Measurements from ENCODE around the gene TXNRD1.
"Not testable (repeated sequence)": the region's sequence is repeated elsewhere in the genome, so short reads cannot be mapped to it uniquely, and the experiment has no call there.

The TXNRD1 gene

DNA sequence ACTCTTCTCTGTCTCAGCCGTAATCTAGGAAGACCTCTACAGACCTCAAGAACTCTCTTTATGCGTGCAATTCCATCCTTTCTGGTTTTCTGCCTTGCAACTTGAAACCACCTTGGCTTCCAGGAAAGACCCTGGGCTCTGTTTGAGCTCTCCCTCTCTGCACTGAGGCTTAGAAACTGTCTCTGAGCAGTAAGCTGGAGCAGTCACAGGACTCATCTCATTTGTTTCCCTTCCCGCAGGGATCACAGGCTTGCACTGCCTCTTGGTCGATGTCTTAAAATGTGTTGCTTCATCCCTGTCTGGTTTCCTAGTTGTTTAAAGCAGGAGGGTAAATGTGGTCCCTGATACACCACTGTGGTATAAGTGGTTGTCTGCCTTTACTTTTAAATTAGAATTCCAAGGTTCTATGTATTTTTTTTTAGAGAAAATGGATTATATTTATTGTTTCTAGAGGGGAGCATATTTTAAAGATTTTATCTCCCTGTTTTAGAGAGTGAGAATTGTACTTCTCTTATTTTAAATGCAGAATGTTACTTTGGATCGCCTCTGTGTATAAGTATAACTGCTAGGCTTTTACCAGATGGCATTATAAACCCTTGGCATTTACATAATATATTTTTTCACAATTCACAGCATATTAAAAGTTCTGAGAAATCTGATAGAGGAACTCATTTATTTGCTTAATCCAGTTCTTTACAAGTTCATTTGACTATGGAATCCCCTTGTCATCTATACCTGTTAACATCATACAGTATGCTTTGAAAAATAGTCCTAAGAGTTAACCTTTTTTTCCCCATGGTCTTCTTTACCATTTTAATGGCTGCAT is 114.3 kb downstream of the TXNRD1 start:
- no peaks in the 10 kb centered on the region for H3K27me3 ChIP-seq
- H3K36me3 ChIP-seq = peaks cover 88% of the 10 kb centered on the region
- TF ChIP-seq, protein P1, sequence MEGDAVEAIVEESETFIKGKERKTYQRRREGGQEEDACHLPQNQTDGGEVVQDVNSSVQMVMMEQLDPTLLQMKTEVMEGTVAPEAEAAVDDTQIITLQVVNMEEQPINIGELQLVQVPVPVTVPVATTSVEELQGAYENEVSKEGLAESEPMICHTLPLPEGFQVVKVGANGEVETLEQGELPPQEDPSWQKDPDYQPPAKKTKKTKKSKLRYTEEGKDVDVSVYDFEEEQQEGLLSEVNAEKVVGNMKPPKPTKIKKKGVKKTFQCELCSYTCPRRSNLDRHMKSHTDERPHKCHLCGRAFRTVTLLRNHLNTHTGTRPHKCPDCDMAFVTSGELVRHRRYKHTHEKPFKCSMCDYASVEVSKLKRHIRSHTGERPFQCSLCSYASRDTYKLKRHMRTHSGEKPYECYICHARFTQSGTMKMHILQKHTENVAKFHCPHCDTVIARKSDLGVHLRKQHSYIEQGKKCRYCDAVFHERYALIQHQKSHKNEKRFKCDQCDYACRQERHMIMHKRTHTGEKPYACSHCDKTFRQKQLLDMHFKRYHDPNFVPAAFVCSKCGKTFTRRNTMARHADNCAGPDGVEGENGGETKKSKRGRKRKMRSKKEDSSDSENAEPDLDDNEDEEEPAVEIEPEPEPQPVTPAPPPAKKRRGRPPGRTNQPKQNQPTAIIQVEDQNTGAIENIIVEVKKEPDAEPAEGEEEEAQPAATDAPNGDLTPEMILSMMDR (IDR thresholded peaks at IDR 0.05) = no peak
- peak overlapping the region; percentile 23 for H3K27ac ChIP-seq
- H3K4me1 ChIP-seq (ENCODE audit: control insufficient read depth in 1 of 2, insufficient read depth in 1 of 2, low read depth in 1 of 2, low read length in 1 of 2) = no peaks in the 10 kb centered on the region
- H3K9me3 ChIP-seq = no peaks in the 10 kb centered on the region
- H3K4me3 ChIP-seq (ENCODE audit: low read depth in 1 of 2, low read length in 1 of 2) = no peak overlapping the region

- Histone ChIP-seq H3K36me3 (peaks cover 87% of the 10 kb centered on the region), H3K27me3 (no peaks in the 10 kb centered on the region), H3K4me3 (ENCODE audit: low read depth in 1 of 2, low read length in 1 of 2) (no peak overlapping the region), H3K9me3 (no peaks in the 10 kb centered on the region), H3K27ac (no peak overlapping the region), H3K4me1 (ENCODE audit: control insufficient read depth in 1 of 2, insufficient read depth in 1 of 2, low read depth in 1 of 2, low read length in 1 of 2) (no peaks in the 10 kb centered on the region)
- TF ChIP-seq, protein P1 (IDR thresholded peaks at IDR 0.05) = no peak
Measured at GRCh38 chr12:104331376-104331775, 115.8 kb downstream of the TXNRD1 start.

DNA sequence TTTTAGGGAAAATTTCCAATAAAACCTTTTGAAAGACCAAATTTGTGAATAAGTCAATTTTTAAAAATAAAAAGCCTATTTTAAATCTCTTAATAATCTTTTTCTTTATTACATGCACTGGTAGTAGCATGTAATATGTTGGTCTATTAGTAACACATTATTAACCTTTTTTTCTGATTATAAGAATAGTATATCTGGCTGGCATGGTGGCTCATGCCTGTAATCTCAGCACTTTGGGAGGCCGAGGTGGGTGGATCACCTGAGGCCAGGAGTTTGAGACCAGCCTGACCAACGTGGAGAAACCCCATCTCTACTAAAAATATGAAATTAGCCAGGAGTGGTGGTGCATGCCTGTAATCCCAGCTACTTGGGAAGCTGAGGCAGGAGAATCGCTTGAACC is 116.7 kb downstream of the TXNRD1 start:
- H3K4me1 ChIP-seq (ENCODE audit: control insufficient read depth in 1 of 2, insufficient read depth in 1 of 2, low read depth in 1 of 2, low read length in 1 of 2); H3K27ac ChIP-seq: not testable (repeated sequence)
- H3K36me3 ChIP-seq = peaks cover 87% of the 10 kb centered on the region

DNA sequence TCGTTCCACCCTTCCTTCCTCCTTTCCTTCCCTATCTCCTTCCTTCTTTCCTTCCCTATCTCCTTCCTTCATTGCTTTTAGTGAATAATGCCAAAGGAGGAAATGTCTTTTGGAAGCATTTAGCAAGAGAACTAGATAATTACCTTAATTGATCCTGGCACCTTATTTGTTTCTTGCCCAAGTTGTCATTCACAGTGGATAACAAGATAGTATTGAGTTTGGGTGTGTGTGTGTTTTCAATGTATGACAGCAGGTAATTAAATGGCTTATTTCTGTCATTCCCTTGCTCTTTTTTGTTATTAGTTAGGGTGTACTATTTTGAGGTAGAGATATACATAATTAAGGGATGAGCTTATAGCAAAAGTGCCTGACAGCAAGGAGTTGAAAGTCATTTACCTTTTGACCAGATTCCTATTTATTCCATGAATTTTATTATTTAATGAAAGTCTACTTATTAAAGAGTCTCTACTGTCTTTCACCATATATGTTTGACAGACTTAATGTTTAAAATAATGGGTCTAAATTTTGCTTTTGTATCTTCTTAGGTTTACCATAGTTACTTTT is 118.2 kb downstream of the TXNRD1 start:
- peaks cover 87% of the 10 kb centered on the region for H3K36me3 ChIP-seq
- H3K4me1 ChIP-seq (ENCODE audit: control insufficient read depth in 1 of 2, insufficient read depth in 1 of 2, low read depth in 1 of 2, low read length in 1 of 2) = no peaks in the 10 kb centered on the region
- TF ChIP-seq, protein P1 (IDR thresholded peaks at IDR 0.05) = no peak
- no peak overlapping the region for H3K27ac ChIP-seq
- H3K27me3 ChIP-seq = no peaks in the 10 kb centered on the region
- no peaks in the 10 kb centered on the region for H3K9me3 ChIP-seq
- H3K4me3 ChIP-seq (ENCODE audit: low read depth in 1 of 2, low read length in 1 of 2) = no peak overlapping the region

More for the DNA sequence above, 116.7 kb downstream of the TXNRD1 start:
- not testable (repeated sequence) for H3K4me3 ChIP-seq (ENCODE audit: low read depth in 1 of 2, low read length in 1 of 2); H3K27me3 ChIP-seq; H3K9me3 ChIP-seq

GRCh38 chr12:104334581-104334980 is 119.0 kb downstream of the TXNRD1 start:
- no peaks in the 10 kb centered on the region for H3K4me1 ChIP-seq (ENCODE audit: control insufficient read depth in 1 of 2, insufficient read depth in 1 of 2, low read depth in 1 of 2, low read length in 1 of 2)
- no peak overlapping the region for H3K4me3 ChIP-seq (ENCODE audit: low read depth in 1 of 2, low read length in 1 of 2)
- no peaks in the 10 kb centered on the region for H3K27me3 ChIP-seq
- peaks cover 87% of the 10 kb centered on the region for H3K36me3 ChIP-seq
- no peak overlapping the region for H3K27ac ChIP-seq
- no peaks in the 10 kb centered on the region for H3K9me3 ChIP-seq
- TF ChIP-seq, protein P1 (IDR thresholded peaks at IDR 0.05) = no peak

- H3K4me3 ChIP-seq (ENCODE audit: low read depth in 1 of 2, low read length in 1 of 2) = no peak overlapping the region
- H3K9me3 ChIP-seq = no peaks in the 10 kb centered on the region
- no peaks in the 10 kb centered on the region for H3K27me3 ChIP-seq
- H3K27ac ChIP-seq = no peak overlapping the region
- TF ChIP-seq, protein P1 (IDR thresholded peaks at IDR 0.05) = no peak
- H3K36me3 ChIP-seq = peaks cover 87% of the 10 kb centered on the region
- no peaks in the 10 kb centered on the region for H3K4me1 ChIP-seq (ENCODE audit: control insufficient read depth in 1 of 2, insufficient read depth in 1 of 2, low read depth in 1 of 2, low read length in 1 of 2)
Measured at GRCh38 chr12:104336115-104336514, 120.5 kb downstream of the TXNRD1 start.

Measured in neutrophil (primary cell).